CD4-positive, alpha-beta T cell treated with Interleukin-10 for 1 hour (primary cell): ENCODE data around the gene IL9R.
"Not testable (repeated sequence)": the region's sequence is repeated elsewhere in the genome, so short reads cannot be mapped to it uniquely, and the experiment has no call there.

Experiments used
- DNase-seq: peaks from one replicate; pipeline ENCODE4 v3.0.0-alpha.2; 2020

Gene IL9R, protein sequence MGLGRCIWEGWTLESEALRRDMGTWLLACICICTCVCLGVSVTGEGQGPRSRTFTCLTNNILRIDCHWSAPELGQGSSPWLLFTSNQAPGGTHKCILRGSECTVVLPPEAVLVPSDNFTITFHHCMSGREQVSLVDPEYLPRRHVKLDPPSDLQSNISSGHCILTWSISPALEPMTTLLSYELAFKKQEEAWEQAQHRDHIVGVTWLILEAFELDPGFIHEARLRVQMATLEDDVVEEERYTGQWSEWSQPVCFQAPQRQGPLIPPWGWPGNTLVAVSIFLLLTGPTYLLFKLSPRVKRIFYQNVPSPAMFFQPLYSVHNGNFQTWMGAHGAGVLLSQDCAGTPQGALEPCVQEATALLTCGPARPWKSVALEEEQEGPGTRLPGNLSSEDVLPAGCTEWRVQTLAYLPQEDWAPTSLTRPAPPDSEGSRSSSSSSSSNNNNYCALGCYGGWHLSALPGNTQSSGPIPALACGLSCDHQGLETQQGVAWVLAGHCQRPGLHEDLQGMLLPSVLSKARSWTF

DNA sequence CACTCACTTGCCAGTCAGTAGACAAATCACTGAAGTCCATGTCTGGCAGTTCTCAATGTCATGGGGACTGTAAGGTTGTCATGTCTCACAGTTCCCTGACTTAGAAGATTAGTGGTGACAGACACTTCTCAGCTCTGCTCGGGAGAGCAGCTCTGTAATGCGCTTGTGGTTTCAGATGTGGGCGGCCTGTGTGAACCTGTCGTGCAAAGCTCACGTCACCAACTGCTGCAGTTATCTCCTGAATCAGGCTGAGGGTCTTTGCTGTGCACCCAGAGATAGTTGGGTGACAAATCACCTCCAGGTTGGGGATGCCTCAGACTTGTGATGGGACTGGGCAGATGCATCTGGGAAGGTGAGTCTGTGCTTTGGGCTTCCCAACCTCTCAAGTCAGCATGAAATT, at the start of gene IL9R:
Gene IL9R, plus strand, starts transcription at position 261 of the 400 bp plus-strand sequence. Its CDS starts 64 bp downstream, at position 325.
- DNase-seq, result peak; percentile 37

DNA sequence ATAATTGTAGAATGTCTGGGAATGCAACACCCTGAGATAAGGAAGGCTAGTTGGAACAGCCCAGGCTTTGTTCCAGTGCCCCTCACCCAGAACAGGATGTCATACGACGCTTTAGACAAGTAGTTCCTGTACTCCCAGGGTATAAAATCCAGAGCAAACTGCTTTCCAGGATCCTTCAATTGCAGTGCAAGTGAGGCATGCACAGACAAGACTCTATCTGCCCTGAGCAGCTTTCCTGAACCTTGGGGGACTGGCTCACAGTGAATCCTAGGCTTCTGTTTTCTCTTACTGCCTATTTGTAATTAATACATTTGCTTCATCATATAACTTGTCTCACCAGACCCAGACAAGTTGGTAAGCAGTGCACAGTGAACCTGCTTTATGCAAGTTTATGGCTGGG, 48.4 kb upstream of the IL9R start:
- DNase-seq, result no peak

DNA sequence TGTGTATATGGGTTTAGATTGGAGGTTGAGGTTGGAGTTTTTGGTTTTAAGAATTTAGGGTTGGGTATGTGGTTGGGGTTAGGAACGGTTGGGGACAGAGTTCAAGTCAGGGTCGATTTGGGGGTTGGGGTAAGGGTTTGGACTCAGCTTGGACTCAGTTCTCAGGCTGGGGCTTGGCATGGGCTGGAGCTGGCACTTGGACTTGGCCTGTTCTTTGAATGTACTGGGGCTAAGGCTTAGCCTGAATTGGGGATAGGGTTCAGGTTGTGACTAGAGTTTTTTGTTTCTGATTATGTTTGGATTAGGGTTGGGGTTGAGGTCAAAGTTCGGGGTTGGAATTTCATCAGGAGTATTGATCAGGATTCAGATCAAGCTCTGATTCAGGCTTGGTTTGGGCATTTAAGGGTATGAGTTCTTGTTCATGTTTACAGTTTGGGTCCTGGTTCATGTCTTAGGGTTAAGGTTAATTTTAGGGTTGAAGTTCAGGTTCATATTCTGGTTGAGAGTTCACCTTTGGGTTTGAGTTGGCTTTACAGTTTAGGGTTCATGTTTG, 46.2 kb upstream of the IL9R start:
- no peak for DNase-seq

DNA sequence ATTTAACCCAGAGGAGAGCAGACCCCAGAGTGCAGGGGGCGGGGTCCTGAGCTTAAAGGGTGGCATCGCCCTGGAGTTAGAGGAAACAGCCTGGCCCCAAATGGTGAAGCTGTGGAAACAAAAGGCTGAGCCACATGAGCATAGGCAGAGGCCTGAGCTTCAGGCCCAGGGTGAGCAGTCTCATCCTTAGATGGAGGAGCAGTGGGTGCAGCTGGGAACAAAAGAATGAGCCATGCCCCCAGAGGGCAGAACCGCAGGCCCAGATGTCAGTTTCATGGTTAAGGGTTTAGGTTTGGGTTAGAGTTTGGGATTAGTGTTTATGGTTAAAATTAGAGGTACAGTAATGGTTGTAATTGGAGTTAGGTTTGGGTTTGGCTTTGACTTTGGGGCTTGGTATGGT, 44.4 kb upstream of the IL9R start:
- DNase-seq, result no peak

DNA sequence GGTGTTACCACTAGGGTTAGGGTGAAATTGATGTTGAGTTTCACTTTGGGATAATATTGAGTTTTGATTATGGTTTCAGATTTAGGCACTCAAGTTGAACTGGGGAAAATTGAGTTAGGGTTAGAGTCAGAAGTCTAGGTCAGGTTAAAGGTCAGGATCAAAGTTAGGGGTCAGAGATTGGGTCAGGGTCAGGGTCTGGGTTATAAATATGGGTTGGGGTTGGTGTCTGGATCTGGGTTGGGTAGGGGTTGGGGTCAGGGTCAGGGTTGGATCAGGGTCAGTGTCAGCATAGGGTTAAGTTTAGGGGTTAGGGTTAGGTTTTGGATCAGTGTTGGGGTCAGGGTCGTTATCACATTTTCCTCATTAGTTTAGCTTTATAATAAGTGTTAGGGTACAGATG, 42.7 kb upstream of the IL9R start:
- no peak for DNase-seq

DNA sequence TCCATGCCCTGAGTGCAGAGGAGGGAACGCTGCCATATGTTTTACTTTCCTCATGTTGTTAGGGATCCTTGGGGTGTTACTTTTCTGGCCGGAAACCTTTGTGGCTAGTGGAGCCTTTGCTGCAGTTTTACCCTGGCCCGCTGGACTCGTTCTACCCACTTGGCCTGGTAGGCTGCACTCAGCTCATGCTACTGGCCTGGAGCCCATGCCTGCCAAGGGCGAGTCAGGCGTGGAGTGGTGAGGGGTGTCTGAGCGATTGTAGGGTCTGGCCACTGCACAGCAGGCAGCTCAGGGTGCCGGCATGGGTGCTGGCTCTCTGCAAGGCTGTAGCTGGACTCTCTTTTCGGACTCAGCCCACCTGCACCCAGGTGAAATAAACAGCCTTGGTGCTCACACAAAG, 41.4 kb upstream of the IL9R start:
- no peak for DNase-seq

DNA sequence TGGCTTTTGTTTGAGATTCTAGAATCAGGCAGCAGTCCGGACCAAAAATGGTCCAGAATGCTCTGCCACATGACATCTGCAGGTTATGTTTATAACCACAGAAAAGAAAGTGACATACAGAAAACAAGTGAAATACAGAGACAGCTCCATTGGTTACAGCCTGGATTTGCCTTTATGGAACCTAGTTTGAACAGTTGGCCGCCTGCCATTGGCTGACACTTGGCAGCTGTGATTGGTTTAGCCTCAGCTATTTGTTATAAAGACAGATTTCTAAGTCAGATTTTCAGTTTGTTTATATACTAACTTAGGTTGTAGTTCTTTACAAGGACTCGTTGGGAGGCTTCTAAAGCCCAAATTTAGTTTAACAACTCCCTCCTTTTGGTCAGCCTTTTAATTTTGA, 40.8 kb upstream of the IL9R start:
- no peak for DNase-seq

DNA sequence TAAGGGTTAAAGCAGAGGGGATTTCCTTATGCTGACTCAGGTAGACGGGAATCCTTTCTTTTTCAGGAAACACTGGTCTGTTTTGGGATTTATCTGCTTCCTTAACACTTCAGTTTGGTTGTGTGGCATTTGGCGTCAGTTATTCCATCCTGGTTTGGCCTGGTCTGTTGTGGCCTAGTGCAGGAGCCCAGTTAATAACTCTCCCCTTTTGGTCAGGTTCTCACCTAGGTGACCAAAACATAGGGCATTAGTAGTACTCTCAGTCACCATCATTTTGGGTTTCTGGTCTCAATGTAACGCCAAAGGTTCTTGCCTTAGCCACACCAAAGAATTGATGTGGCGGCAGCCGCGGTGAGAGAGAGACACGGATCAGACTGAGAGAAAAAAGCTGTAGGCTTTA, 39.7 kb upstream of the IL9R start:
- no peak for DNase-seq

DNA sequence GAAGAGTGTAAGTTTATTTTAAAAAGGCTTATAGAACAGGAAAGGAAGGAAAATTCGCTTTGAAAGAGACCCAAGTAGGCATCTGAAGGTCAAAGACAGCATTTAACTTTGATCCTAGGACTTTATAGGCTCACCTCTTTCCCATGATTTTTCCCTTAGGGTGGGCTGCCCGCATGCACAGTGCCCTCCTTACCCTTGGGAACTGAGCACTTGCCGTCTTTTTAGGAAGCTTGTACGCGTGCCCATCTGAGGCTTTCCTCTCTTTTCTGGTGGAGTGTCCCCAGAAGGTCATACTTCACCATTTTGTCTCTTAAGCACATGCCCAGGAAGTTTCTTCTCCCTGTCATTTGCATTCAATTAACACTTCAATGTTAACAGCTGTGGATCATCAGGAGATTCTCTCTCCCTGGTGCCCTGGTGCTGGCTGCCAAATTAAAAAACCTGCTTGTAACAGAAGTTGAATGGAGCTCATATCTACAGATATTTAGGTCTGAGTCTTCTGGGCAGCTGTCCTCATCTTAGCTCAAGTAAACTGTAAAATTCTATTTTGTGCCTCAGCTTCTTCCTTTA, 38.4 kb upstream of the IL9R start:
- no peak for DNase-seq

DNA sequence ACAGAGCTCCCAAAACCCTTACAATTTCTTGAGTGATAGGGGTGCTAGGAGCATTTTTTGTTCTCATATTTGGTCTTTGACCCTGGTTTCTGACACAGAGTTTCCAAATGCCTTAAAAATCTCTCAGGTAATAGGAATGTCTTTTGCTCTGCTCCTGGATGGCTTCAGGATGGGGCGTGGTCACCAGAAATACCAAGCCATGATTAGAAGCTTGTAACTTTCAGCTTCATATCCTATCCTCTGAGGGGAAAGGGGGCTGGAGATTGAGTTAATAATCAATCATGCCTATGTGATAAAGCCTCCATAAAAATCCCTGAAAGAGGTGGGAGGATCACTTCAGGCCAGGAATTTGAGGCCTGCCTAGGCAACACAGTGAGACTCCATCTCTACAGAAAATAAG, 34.6 kb upstream of the IL9R start:
- no peak for DNase-seq

DNA sequence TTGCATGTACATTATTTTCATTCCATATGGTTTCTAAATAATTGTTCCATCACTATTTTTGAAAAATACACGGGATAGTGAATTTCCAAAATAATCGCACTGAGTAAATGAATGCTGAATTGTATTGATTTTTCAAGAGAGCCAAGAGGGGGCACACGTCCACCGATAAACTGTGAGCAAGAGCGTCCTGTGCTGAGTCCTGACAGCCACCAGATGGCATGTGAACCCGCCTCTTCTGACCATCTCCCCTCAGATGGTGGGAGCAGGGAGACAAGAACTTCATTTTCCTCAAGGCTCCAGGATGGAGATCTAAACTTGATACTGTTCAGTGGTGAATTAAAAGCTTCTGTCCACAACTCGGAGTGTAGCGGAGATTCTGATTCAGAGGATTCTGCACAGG, 30.6 kb upstream of the IL9R start:
- DNase-seq, result peak; percentile 37

DNA sequence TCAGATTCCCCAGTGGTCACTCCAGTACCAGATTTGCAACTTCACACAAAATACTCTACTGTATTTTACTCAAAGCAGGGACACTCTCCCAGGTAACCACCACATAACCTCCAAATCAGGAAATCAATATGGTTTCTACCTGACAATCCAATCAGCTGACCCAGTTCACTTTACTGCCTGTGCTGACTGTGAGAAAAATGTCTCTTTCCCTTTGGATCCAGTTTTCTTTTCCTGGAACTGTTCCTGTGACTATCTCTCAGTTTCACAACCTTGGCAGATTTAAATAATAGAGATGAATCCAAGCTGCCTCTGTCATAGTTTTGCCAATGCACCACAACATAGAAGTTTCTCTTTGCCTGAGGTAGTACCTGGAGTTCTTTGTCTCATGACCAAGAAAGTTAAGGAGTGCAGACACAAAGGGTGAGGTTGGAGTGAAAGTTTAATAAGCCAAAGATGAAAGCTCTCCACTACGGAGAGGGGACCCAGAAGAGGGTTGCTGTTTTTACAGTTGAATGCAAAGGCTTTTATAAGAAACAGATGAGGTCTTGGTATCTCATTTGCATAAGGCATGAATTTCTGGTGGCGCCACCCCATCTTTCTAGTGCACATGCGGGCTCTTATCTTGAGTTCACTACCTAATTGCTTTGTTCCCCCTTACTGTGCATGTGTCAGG, 29.7 kb upstream of the IL9R start:
- DNase-seq, result no peak

DNA sequence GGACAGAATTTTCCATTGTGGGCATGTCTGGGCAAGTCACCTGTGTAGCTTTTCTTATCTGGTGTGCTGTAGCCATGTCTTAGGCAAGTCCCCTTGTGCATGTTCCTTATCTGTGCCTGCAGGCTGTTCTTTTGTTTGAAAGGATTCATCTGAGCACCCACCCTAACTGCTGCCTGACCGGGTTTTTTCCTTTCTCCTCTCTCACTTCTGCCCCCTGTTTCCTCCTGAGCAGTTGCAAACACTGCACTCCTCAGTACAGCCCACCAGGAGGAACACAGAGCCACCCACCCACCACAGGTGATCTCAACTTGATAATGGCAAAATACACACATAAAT, 29.2 kb upstream of the IL9R start:
- no peak for DNase-seq

DNA sequence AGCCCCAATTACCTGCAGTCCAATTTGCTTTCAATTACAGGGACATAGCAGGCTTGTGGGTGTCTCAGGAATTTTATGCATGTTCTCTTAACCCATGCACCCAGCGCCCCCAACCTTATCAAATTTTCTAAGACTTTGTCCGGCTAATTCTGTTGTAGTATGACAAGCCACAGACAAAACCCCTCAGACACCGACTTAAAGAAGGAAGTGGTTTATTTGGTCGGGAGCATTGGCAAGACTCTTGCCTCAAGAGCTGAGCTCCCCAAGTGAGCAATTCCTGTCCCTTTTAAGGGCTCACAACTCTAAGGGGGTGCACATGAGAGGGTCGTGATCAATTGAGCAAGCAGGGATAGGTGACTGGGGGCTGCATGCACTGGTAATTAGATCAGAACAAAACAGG, 28.7 kb upstream of the IL9R start:
- no peak for DNase-seq

DNA sequence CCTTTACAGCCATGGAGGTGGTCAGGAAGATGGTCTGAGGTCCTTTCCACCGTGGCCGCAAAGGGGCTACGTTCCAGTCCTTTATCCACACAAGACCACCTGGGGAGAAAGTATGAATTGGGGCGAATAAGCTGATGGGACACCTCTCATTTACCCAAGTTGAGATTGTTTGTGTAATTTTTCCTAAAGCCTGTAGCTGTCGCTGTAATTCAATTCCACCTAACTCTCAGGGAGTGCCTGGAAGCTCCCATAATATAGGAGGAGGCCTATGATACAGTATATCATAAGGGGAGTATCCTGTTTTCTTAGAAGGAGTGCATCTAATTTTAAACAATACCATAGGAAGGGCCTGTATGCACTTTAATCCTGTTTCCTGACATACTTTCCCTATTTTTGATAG, 25.8 kb upstream of the IL9R start:
- DNase-seq, result not testable (repeated sequence)

DNA sequence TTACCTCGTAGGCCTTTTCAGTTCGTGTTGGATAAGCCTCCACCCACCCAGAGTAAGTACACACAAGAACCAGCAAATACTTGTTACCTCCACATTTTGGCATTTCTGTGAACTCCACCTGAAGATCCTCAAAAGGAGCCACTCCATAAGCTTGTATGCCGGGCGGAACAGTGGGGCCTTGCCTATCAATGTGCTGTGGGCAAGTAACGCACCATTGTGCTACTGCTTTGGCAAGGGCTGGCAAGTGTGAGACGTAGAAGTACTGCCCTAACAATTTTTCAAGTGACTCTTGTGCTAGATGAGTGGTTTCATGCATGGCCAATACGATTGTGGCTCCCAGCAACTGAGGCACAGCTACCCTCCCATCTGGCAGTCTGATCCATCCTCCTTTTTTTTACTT, 25.3 kb upstream of the IL9R start:
- DNase-seq, result not testable (repeated sequence)

DNA sequence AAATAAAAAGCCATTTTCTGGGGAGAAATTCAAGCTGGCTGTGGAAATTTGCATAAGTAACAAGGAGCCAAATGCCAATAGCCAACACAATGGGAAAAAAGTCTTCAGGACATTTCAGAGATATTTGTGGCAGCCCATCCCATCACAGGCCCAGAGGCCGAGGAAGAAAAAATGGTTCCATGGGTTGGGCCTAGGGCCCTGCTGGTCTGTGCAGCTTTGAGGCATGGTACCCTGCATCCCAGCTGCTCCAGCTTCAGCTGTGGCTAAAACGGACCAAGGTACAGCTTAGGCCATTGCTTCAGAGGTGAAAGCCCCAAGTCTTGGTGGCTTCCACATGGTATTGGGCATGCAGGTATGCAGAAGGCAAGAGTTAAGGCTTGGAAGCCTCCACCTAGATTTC, 14.2 kb upstream of the IL9R start:
- no peak for DNase-seq

DNA sequence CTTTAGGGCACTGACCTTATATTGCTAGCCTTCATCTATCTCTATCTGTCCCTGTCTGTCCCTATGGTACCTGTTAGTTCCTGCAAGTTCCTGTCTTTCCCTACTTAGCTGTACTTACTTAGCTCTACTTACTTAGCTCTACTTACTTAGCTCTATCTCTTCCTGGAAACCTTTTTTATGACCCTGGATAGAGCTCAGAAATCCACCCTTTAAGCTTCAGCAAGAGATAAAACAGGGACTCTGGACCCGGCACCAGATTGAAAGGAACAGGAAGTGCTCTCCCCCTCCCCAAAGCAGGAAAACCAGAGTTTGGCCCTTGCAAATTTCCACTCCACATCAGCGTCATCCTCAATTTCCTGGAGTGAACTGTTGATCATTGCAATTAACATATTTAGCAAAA, 12.3 kb upstream of the IL9R start:
- no peak for DNase-seq

DNA sequence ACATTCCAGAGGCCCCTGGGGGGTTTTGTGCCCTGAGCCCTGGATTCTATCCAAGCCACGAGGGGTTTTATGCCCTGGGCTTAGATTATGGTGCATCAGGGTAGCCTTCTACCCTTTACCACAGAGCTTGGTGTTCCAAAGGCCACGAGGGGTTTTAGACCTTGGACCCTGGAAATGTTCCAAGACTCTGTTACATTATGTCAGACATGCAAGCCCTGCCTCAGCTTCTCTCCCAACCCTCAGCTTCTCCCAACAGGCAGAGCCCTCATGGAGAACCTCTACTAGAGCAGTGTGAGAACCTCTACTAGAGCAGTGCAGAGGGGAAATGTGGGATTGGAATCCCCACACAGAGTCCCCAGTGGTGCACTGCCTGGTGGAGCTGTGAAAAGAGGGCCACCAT, 10.5 kb upstream of the IL9R start:
- not testable (repeated sequence) for DNase-seq

DNA sequence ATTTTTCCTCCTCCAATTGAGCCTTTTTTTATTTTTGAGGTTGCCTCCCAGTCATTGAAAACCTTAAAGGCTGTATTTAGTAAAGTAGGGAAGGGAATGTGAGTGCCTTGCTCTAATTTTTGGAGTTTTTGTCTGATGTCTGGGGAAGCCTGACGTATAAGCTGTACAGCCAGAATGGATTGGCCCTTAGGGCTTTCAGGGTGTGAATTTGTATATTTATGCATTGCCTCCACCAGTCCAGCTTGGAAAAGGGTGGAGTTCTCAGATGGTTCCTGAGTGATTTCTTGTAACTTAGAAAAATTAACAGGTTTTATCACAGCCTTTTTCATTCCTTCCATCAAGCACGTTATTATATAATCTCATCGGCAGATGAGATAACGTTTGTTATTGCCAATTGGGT, 8.6 kb upstream of the IL9R start:
- no peak for DNase-seq

DNA sequence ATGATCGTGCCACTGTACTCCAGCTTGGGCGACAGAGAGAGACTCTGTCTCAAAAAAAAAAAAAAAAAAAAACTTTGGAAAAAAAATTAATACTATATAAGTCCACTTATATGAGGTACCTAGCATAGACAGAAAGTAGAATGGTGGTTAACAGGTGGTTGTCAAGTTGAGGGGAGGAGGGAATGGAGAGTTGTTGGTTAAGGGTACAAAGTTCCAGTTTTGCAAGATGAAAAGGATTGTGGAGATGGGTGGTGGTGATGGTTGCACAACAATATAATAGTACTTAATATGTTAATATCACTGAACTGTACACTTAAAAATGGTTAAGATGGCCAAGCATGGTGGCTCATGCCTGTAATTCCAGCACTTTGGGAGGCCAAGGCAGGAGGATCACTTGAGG, 4.1 kb upstream of the IL9R start:
- no peak for DNase-seq

DNA sequence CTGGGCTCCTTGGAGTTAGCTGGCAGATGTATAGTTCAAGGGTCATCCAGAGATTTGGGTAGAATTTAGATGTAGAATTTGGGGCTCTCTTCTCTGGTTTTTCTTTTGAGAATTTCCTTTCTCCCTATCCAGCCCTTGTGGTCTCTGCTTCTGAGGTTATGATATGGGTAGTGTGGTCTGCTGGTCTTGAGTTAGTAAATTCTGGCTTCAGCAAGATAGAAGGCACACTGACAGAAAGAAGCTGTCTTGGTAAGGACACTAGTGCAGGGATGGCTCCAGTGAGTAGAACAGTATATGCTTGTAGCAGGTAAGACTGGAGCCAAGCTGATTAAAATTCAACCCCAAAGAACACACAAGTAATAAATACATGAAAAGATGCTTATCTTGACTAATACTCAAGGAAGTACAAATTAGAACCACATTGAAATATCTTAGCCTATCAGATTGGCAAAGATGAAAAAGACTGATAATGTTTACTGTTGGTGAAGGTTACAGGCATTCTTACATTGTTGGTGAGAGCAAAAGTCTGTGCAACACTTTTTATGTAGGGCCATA, 2.1 kb upstream of the IL9R start:
- no peak for DNase-seq

DNA sequence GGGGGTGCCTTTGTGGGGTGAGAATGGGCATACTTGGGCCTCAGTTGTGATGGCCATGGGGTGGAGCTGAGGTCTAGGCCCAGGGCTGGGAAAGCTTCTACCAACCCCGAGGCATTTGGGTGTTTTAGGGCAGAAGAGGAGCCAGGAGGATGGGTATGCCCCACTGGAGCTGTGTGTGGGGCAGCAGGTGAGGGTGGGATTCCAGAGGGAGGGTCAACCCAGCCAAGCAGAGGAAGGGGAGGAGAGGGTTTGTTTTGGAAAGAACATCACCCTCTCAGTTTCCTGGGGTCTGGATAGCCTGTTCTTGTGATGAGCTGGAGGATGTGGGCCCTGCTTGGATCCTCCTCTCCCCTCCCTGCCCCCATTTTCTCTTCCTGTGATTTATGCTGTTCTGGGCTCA, 620 bp downstream of the IL9R start:
- no peak for DNase-seq
